ENCODE measurements around the gene TRIM65. TPM values are rescaled to one million over a fixed set of nuclear protein-coding genes. Genes with fewer than 3 reads are reported as not detected.

TRIM65 gene
- total and polyA plus RNA-seq, 2 of the 13 experiments (the other 11 are each of a cell fraction or from before 2014, with no cell fraction given), result 10.3 to 22.4 TPM

DNA sequence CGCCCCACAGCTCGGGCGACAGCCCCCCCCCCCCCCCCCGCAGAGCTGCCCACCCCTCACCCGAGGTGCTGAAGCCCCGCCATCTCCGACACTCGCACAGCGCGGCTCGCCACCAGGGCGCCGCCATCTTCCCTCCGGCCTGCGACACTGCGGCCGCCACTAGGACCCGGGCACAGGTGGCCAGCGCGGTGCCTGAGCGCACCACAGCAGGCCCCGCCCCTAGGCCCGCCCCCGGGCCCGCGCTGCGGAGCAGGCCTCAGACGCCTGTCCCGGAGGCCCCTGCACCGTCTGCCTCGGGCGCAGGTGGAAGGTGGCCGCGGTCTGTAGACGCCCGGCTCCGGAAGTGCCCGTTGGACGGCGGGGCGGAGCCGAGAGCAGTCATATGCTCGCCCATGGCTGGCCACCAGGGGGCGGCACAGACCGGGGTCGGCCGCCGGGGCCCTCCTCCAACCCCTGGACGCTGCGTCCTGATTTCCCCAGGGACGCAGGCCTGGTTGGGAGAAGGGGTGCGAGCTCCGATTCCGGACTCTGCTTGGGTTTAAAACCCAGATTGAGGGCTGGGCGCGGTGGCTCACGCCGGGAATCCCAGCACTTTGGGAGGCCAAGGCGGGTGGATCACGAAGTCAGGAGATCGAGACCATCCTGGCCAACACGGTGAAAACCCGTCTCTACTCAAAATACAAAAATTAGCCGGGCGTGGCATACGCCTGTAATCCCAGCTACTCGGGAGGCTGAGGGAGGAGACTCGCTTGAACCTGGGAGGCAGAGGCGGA lies 8.2 kb upstream of the TRIM65 start, which contains the start of gene MRPL38 (continued):
- TF ChIP-seq SOX6 (IDR thresholded peaks at IDR 0.05) (no peak), SOX6 (CRISPR knock-in tag; IDR thresholded peaks at IDR 0.05) (peak; percentile 92), EED (CRISPR knock-in tag; IDR thresholded peaks at IDR 0.05) (peak; percentile 22; the same call in 1 of the 2 replicates), MAFG (CRISPR knock-in tag; IDR thresholded peaks at IDR 0.05) (no peak), SUZ12 (IDR thresholded peaks at IDR 0.05; ENCODE audit: low read depth, low read length) (no peak), ZNF317 (CRISPR knock-in tag; IDR thresholded peaks at IDR 0.05) (peak; percentile 91), EEA1 (CRISPR knock-in tag; IDR thresholded peaks at IDR 0.05; ENCODE audit: borderline replicate concordance) (peak; percentile 82; the same call in 1 of the 2 replicates), ZSCAN31 (CRISPR knock-in tag; IDR thresholded peaks at IDR 0.05; ENCODE audit: low read depth) (peak; percentile 98), ZSCAN21 (CRISPR knock-in tag; IDR thresholded peaks at IDR 0.05; ENCODE audit: borderline replicate concordance) (peak; percentile 61; the same call in 1 of the 2 replicates), POGZ (CRISPR knock-in tag; IDR thresholded peaks at IDR 0.05) (peak; percentile 87), HOXD1 (CRISPR knock-in tag; IDR thresholded peaks at IDR 0.05) (peak; percentile 93), ZNF644 (CRISPR knock-in tag; IDR thresholded peaks at IDR 0.05; ENCODE audit: low read depth) (no peak), KAT7 (CRISPR knock-in tag; IDR thresholded peaks at IDR 0.05; ENCODE audit: borderline replicate concordance) (peak; percentile 92), CAMTA2 (CRISPR knock-in tag; IDR thresholded peaks at IDR 0.05; ENCODE audit: borderline replicate concordance) (0 out of 2 replicates have a peak, but pooled peaks have one; percentile 25), MXI1 (IDR thresholded peaks at IDR 0.05; ENCODE audit: borderline replicate concordance, low read depth, low read length) (peak; percentile 94), ZFP41 (CRISPR knock-in tag; IDR thresholded peaks at IDR 0.05; ENCODE audit: borderline replicate concordance) (no peak), ZNF720 (CRISPR knock-in tag; IDR thresholded peaks at IDR 0.05) (no peak), DNMT3B (CRISPR knock-in tag; conservative IDR thresholded peaks at IDR 0.05) (no peak; the same call in 1 of the 2 replicates), KAT8 (CRISPR knock-in tag; IDR thresholded peaks at IDR 0.05) (peak; percentile 96), CBFB (CRISPR knock-in tag; IDR thresholded peaks at IDR 0.05) (peak; percentile 95), REL (CRISPR knock-in tag; conservative IDR thresholded peaks at IDR 0.05) (peak; percentile 81; the same call in 1 of the 2 replicates), ZNF747 (CRISPR knock-in tag; IDR thresholded peaks at IDR 0.05; ENCODE audit: borderline replicate concordance) (peak; percentile 95; the same call in 1 of the 2 replicates), ZNF136 (CRISPR knock-in tag; IDR thresholded peaks at IDR 0.05; ENCODE audit: low read depth) (peak; percentile 62; the same call in 1 of the 2 replicates)
- TF ChIP-seq, protein P1, sequence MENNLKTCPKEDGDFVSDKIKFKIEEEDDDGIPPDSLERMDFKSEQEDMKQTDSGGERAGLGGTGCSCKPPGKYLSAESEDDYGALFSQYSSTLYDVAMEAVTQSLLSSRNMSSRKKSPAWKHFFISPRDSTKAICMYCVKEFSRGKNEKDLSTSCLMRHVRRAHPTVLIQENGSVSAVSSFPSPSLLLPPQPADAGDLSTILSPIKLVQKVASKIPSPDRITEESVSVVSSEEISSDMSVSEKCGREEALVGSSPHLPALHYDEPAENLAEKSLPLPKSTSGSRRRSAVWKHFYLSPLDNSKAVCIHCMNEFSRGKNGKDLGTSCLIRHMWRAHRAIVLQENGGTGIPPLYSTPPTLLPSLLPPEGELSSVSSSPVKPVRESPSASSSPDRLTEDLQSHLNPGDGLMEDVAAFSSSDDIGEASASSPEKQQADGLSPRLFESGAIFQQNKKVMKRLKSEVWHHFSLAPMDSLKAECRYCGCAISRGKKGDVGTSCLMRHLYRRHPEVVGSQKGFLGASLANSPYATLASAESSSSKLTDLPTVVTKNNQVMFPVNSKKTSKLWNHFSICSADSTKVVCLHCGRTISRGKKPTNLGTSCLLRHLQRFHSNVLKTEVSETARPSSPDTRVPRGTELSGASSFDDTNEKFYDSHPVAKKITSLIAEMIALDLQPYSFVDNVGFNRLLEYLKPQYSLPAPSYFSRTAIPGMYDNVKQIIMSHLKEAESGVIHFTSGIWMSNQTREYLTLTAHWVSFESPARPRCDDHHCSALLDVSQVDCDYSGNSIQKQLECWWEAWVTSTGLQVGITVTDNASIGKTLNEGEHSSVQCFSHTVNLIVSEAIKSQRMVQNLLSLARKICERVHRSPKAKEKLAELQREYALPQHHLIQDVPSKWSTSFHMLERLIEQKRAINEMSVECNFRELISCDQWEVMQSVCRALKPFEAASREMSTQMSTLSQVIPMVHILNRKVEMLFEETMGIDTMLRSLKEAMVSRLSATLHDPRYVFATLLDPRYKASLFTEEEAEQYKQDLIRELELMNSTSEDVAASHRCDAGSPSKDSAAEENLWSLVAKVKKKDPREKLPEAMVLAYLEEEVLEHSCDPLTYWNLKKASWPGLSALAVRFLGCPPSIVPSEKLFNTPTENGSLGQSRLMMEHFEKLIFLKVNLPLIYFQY (CRISPR knock-in tag; IDR thresholded peaks at IDR 0.05; ENCODE audit: borderline replicate concordance), result peak; percentile 87; the same call in 1 of the 2 replicates
- TF ChIP-seq, protein P2, sequence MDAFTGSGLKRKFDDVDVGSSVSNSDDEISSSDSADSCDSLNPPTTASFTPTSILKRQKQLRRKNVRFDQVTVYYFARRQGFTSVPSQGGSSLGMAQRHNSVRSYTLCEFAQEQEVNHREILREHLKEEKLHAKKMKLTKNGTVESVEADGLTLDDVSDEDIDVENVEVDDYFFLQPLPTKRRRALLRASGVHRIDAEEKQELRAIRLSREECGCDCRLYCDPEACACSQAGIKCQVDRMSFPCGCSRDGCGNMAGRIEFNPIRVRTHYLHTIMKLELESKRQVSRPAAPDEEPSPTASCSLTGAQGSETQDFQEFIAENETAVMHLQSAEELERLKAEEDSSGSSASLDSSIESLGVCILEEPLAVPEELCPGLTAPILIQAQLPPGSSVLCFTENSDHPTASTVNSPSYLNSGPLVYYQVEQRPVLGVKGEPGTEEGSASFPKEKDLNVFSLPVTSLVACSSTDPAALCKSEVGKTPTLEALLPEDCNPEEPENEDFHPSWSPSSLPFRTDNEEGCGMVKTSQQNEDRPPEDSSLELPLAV (CRISPR knock-in tag; conservative IDR thresholded peaks at IDR 0.05; ENCODE audit: low read depth), result no peak
- TF ChIP-seq, protein P3, sequence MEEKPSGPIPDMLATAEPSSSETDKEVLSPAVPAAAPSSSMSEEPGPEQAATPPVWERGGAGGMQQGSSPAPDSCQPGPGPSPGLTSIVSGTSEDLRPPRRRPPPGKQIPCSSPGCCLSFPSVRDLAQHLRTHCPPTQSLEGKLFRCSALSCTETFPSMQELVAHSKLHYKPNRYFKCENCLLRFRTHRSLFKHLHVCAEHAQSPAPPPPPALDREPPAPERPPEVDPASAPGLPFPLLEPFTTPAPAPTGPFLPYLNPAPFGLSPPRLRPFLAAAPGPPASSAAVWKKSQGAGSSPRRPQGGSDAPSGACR (CRISPR knock-in tag; IDR thresholded peaks at IDR 0.05), result peak; percentile 69; the same call in 1 of the 2 replicates

Data from HepG2 (cell line).